Measurements from ENCODE around the gene DAZAP2. TPM values are rescaled to one million over a fixed set of nuclear protein-coding genes. Genes with fewer than 3 reads are reported as not detected.
"Not testable (repeated sequence)": the region's sequence is repeated elsewhere in the genome, so short reads cannot be mapped to it uniquely, and the experiment has no call there.

DAZAP2 gene
- total and polyA plus RNA-seq, 5 donors = 135 to 176 (median 166) TPM

GRCh38 chr12:51217968-51218606, 20.5 kb upstream of the DAZAP2 start, which contains the start of gene POU6F1:
Gene POU6F1 (minus strand): TSS chr12:51218062. CDS start chr12:51206836, 11,226 bp downstream.
- DNase-seq (peak; percentile 79 to 91 (median 88)), ATAC-seq (peak; percentile 93 to 95)
- intact Hi-C loops (cut with DNase I) = no loop called here
- no peaks in the 10 kb centered on the region for H3K27me3 ChIP-seq (ENCODE audit: control insufficient read depth, insufficient read depth)
- peak within 1 kb of the TSS; percentile 91 for H3K27ac ChIP-seq (ENCODE audit: low read length)
- 2% methylated on average over 35 of the region's 35 CpGs for WGBS
- H3K4me3 ChIP-seq (ENCODE audit: low read length) = peak within 1 kb of the TSS; percentile 100
- H3K9me3 ChIP-seq (ENCODE audit: control insufficient read depth, low read length) = no peaks in the 10 kb centered on the region
- peaks cover 3% of the 10 kb centered on the region for H3K4me1 ChIP-seq (ENCODE audit: control insufficient read depth, insufficient read depth, low read length)

- Histone ChIP-seq H3K27me3 (ENCODE audit: control insufficient read depth, insufficient read depth) (no peaks in the 10 kb centered on the region), H3K4me1 (ENCODE audit: control insufficient read depth, insufficient read depth, low read length) (peaks cover 3% of the 10 kb centered on the region), H3K9me3 (ENCODE audit: control insufficient read depth, low read length) (no peaks in the 10 kb centered on the region), H3K27ac (ENCODE audit: low read length) (peak overlapping the region; percentile 82), H3K4me3 (ENCODE audit: low read length) (peak overlapping the region; percentile 100)
- intact Hi-C loops (cut with DNase I) = no loop called here
- ATAC-seq (peak in 1 of 2 donors; percentile 45), DNase-seq (peak in 1 of 3 donors; percentile 48)
- WGBS = 52% methylated on average over 10 of the region's 10 CpGs
Observed at GRCh38 chr12:51218607-51219161, 19.9 kb upstream of the DAZAP2 start.

- intact Hi-C loops (cut with DNase I) = no loop called here
- H3K9me3 ChIP-seq (ENCODE audit: control insufficient read depth, low read length) = no peaks in the 10 kb centered on the region
- no peak for ATAC-seq
- 89% methylated on average over 5 of the region's 5 CpGs for WGBS
- DNase-seq = no peak
- no peak overlapping the region for H3K4me3 ChIP-seq (ENCODE audit: low read length)
- H3K27ac ChIP-seq (ENCODE audit: low read length) = no peak overlapping the region
- H3K27me3 ChIP-seq (ENCODE audit: control insufficient read depth, insufficient read depth) = no peaks in the 10 kb centered on the region
- peaks cover 3% of the 10 kb centered on the region for H3K4me1 ChIP-seq (ENCODE audit: control insufficient read depth, insufficient read depth, low read length)
Observed at GRCh38 chr12:51219322-51219721, 19.3 kb upstream of the DAZAP2 start.

- intact Hi-C loops (cut with DNase I); H3K4me3 ChIP-seq (ENCODE audit: low read length); ATAC-seq; DNase-seq; H3K4me1 ChIP-seq (ENCODE audit: control insufficient read depth, insufficient read depth, low read length); H3K27ac ChIP-seq (ENCODE audit: low read length); H3K27me3 ChIP-seq (ENCODE audit: control insufficient read depth, insufficient read depth); H3K9me3 ChIP-seq (ENCODE audit: control insufficient read depth, low read length): not testable (repeated sequence)
- 90% methylated on average over 12 of the region's 12 CpGs for WGBS
Observed at GRCh38 chr12:51219857-51220256, 18.8 kb upstream of the DAZAP2 start.

GRCh38 chr12:51222461-51222860, 16.2 kb upstream of the DAZAP2 start:
- Histone ChIP-seq H3K4me1 (ENCODE audit: control insufficient read depth, insufficient read depth, low read length) (peaks cover 3% of the 10 kb centered on the region), H3K27me3 (ENCODE audit: control insufficient read depth, insufficient read depth) (no peaks in the 10 kb centered on the region), H3K4me3 (ENCODE audit: low read length) (no peak overlapping the region), H3K9me3 (ENCODE audit: control insufficient read depth, low read length) (no peaks in the 10 kb centered on the region), H3K27ac (ENCODE audit: low read length) (no peak overlapping the region)
- intact Hi-C loops (cut with DNase I) = no loop called here
- DNase-seq = no peak
- WGBS = 46% methylated on average over 7 of the region's 7 CpGs
- ATAC-seq = no peak

GRCh38 chr12:51224625-51225024, 14.0 kb upstream of the DAZAP2 start:
- Histone ChIP-seq H3K9me3 (ENCODE audit: control insufficient read depth, low read length) (no peaks in the 10 kb centered on the region), H3K4me3 (ENCODE audit: low read length) (no peak overlapping the region), H3K4me1 (ENCODE audit: control insufficient read depth, insufficient read depth, low read length) (no peaks in the 10 kb centered on the region), H3K27me3 (ENCODE audit: control insufficient read depth, insufficient read depth) (no peaks in the 10 kb centered on the region), H3K27ac (ENCODE audit: low read length) (no peak overlapping the region)
- ATAC-seq (no peak), DNase-seq (no peak)
- intact Hi-C loops (cut with DNase I) = no loop called here
- WGBS = 87% methylated on average over 3 of the region's 3 CpGs

GRCh38 chr12:51225234-51225633, 13.4 kb upstream of the DAZAP2 start:
- Histone ChIP-seq H3K9me3 (ENCODE audit: control insufficient read depth, low read length) (no peaks in the 10 kb centered on the region), H3K27me3 (ENCODE audit: control insufficient read depth, insufficient read depth) (no peaks in the 10 kb centered on the region), H3K4me1 (ENCODE audit: control insufficient read depth, insufficient read depth, low read length) (no peaks in the 10 kb centered on the region), H3K27ac (ENCODE audit: low read length) (no peak overlapping the region), H3K4me3 (ENCODE audit: low read length) (no peak overlapping the region)
- peak in 1 of 3 donors; percentile 17 for DNase-seq
- no peak for ATAC-seq
- intact Hi-C loops (cut with DNase I) = no loop called here
- WGBS = 92% methylated on average over 4 of the region's 4 CpGs

- no peak for ATAC-seq
Observed at GRCh38 chr12:51225771-51226170, 12.9 kb upstream of the DAZAP2 start.

GRCh38 chr12:51227112-51227511, 11.5 kb upstream of the DAZAP2 start:
- ATAC-seq; H3K27ac ChIP-seq (ENCODE audit: low read length); intact Hi-C loops (cut with DNase I); H3K9me3 ChIP-seq (ENCODE audit: control insufficient read depth, low read length); H3K4me1 ChIP-seq (ENCODE audit: control insufficient read depth, insufficient read depth, low read length); H3K4me3 ChIP-seq (ENCODE audit: low read length); H3K27me3 ChIP-seq (ENCODE audit: control insufficient read depth, insufficient read depth): not testable (repeated sequence)
- DNase-seq = peak in 1 of 3 donors; percentile 12
- 87% methylated on average over 5 of the region's 5 CpGs for WGBS

More at GRCh38 chr12:51225771-51226170, 12.9 kb upstream of the DAZAP2 start:
- WGBS = 90% methylated on average over 2 of the region's 2 CpGs
- H3K4me1 ChIP-seq (ENCODE audit: control insufficient read depth, insufficient read depth, low read length) = no peaks in the 10 kb centered on the region
- H3K27ac ChIP-seq (ENCODE audit: low read length) = no peak overlapping the region
- no peak for DNase-seq
- H3K4me3 ChIP-seq (ENCODE audit: low read length) = no peak overlapping the region
- intact Hi-C loops (cut with DNase I) = no loop called here
- H3K9me3 ChIP-seq (ENCODE audit: control insufficient read depth, low read length) = no peaks in the 10 kb centered on the region
- no peaks in the 10 kb centered on the region for H3K27me3 ChIP-seq (ENCODE audit: control insufficient read depth, insufficient read depth)

- ATAC-seq (no peak), DNase-seq (no peak)
- H3K27me3 ChIP-seq (ENCODE audit: control insufficient read depth, insufficient read depth) = no peaks in the 10 kb centered on the region
- H3K27ac ChIP-seq (ENCODE audit: low read length) = no peak overlapping the region
- intact Hi-C loops (cut with DNase I) = no loop called here
- no peak overlapping the region for H3K4me3 ChIP-seq (ENCODE audit: low read length)
- H3K9me3 ChIP-seq (ENCODE audit: control insufficient read depth, low read length) = no peaks in the 10 kb centered on the region
- WGBS = 97% methylated on average over 1 of the region's 1 CpG
- H3K4me1 ChIP-seq (ENCODE audit: control insufficient read depth, insufficient read depth, low read length) = no peaks in the 10 kb centered on the region
Observed at GRCh38 chr12:51227962-51228361, 10.7 kb upstream of the DAZAP2 start.

- 97% methylated on average over 7 of the region's 7 CpGs for WGBS
- no peak overlapping the region for H3K27ac ChIP-seq (ENCODE audit: low read length)
- H3K9me3 ChIP-seq (ENCODE audit: control insufficient read depth, low read length) = no peaks in the 10 kb centered on the region
- ATAC-seq (no peak), DNase-seq (peak in 1 of 3 donors; percentile 6)
- H3K27me3 ChIP-seq (ENCODE audit: control insufficient read depth, insufficient read depth) = no peaks in the 10 kb centered on the region
- H3K4me1 ChIP-seq (ENCODE audit: control insufficient read depth, insufficient read depth, low read length) = no peaks in the 10 kb centered on the region
- intact Hi-C loops (cut with DNase I) = no loop called here
- no peak overlapping the region for H3K4me3 ChIP-seq (ENCODE audit: low read length)
Observed at GRCh38 chr12:51229116-51229809, 9.4 kb upstream of the DAZAP2 start.

All from right cardiac atrium (tissue), 5 donors.